Measurements from ENCODE around the gene PAX3. TPM values are rescaled to one million over a fixed set of nuclear protein-coding genes. Genes with fewer than 3 reads are reported as not detected.

Gene PAX3
- polyA plus RNA-seq, 3 donors, result not detected

DNA sequence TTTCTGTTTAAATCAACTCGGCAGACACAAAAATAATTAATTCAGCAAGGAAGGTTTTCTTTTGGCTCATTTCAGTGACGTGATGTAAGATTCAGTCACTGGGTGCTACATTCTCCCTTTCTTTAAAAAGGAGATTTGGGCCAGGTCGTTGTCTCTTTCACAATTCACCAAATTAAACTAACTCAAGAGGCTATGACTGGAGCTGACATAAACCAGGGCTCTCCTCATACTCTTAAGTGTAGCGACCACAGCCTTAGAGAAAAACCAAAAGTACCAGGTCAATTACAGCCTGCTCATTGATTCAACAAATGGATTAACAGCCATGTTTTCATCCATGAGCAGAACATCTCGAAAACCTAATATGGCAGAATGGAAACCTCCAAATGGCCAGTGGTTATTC lies 85.7 kb downstream of the PAX3 start:
- H3K36me3 ChIP-seq (replicated peaks in 1 of 2; ENCODE audit: control insufficient read depth in 1 of 2, insufficient read depth in 2 of 2, low read length in 2 of 2), result no peaks in the 10 kb centered on the region
- H3K27ac Mint-ChIP-seq, result no peak overlapping the region
- H3K4me3 Mint-ChIP-seq, result no peak overlapping the region
- H3K4me1 ChIP-seq (ENCODE audit: control insufficient read depth in 1 of 2, insufficient read depth in 2 of 2, low read length in 2 of 2), result no peaks in the 10 kb centered on the region
- H3K9me3 Mint-ChIP-seq, result peaks cover 0 to 1% (median 0%) of the 10 kb centered on the region in 7 donors
- 72% methylated on average over 3 of the region's 5 CpGs for WGBS (ENCODE audit: insufficient coverage)
- intact Hi-C loops (cut with micrococcal nuclease), result no loop called here
- no peak overlapping the region for H3K9ac ChIP-seq (ENCODE audit: insufficient read depth, low read length, poor library complexity, severe bottlenecking)
- no peak for DNase-seq
- no peaks in the 10 kb centered on the region for H3K9me3 ChIP-seq (replicated peaks in 1 of 2; ENCODE audit: control insufficient read depth in 1 of 2, insufficient read depth in 1 of 2, low read length in 2 of 2)
- no peaks in the 10 kb centered on the region for H3K36me3 Mint-ChIP-seq
- no peaks in the 10 kb centered on the region for H3K4me1 Mint-ChIP-seq
- H3K79me2 ChIP-seq (ENCODE audit: insufficient read depth, low read length), result no peaks in the 10 kb centered on the region
- H3K27ac ChIP-seq (ENCODE audit: low read depth in 1 of 2, low read length in 2 of 2), result no peak overlapping the region
- H3K4me3 ChIP-seq (replicated peaks in 1 of 3; ENCODE audit: low read depth in 2 of 3, low read length in 3 of 3), result no peak overlapping the region
- peaks cover 0 to 2% (median 0%) of the 10 kb centered on the region in 3 donors for H3K27me3 Mint-ChIP-seq (ENCODE audit: low read depth in 3 of 3)
- no peaks in the 10 kb centered on the region for H4K20me1 ChIP-seq (ENCODE audit: insufficient read depth, low read length)
- no peaks in the 10 kb centered on the region for H3K27me3 ChIP-seq (ENCODE audit: control insufficient read depth in 2 of 2, insufficient read depth in 2 of 2, low read length in 2 of 2)
- no peak overlapping the region for H2AFZ ChIP-seq (ENCODE audit: insufficient read depth, low read depth, low read length, poor library complexity, severe bottlenecking)
- TF ChIP-seq, protein P1, sequence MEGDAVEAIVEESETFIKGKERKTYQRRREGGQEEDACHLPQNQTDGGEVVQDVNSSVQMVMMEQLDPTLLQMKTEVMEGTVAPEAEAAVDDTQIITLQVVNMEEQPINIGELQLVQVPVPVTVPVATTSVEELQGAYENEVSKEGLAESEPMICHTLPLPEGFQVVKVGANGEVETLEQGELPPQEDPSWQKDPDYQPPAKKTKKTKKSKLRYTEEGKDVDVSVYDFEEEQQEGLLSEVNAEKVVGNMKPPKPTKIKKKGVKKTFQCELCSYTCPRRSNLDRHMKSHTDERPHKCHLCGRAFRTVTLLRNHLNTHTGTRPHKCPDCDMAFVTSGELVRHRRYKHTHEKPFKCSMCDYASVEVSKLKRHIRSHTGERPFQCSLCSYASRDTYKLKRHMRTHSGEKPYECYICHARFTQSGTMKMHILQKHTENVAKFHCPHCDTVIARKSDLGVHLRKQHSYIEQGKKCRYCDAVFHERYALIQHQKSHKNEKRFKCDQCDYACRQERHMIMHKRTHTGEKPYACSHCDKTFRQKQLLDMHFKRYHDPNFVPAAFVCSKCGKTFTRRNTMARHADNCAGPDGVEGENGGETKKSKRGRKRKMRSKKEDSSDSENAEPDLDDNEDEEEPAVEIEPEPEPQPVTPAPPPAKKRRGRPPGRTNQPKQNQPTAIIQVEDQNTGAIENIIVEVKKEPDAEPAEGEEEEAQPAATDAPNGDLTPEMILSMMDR (IDR thresholded peaks at IDR 0.05), result no peak
- H3K4me2 ChIP-seq (replicated peaks; ENCODE audit: extremely low read depth, low read length, poor library complexity, severe bottlenecking), result no peak overlapping the region

DNA sequence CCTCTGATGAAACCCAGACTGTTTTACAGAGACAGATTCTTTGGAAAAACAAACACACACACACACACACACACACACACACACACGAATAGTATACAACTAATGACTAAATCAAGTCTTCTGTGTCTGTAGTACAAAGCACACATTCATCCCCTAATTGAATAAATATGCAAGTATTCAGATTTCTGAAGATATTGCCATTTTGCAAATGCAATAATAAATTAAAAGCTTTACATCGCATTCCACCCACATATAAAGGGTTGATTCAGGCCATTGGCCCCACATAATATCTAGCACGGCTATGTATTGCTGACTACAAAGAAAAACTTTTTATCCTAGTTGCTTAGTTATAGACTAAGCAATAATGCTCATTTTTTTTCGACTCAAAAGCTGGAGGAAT lies 86.2 kb downstream of the PAX3 start:
- Histone ChIP-seq H3K4me2 (replicated peaks; ENCODE audit: extremely low read depth, low read length, poor library complexity, severe bottlenecking) (no peak overlapping the region), H3K4me1 (ENCODE audit: control insufficient read depth in 1 of 2, insufficient read depth in 2 of 2, low read length in 2 of 2) (no peaks in the 10 kb centered on the region), H3K79me2 (ENCODE audit: insufficient read depth, low read length) (no peaks in the 10 kb centered on the region), H3K9ac (ENCODE audit: insufficient read depth, low read length, poor library complexity, severe bottlenecking) (no peak overlapping the region), H3K27ac (ENCODE audit: low read depth in 1 of 2, low read length in 2 of 2) (no peak overlapping the region), H4K20me1 (ENCODE audit: insufficient read depth, low read length) (no peaks in the 10 kb centered on the region), H3K27me3 (ENCODE audit: control insufficient read depth in 2 of 2, insufficient read depth in 2 of 2, low read length in 2 of 2) (no peaks in the 10 kb centered on the region), H3K9me3 (replicated peaks in 1 of 2; ENCODE audit: control insufficient read depth in 1 of 2, insufficient read depth in 1 of 2, low read length in 2 of 2) (no peaks in the 10 kb centered on the region), H2AFZ (ENCODE audit: insufficient read depth, low read depth, low read length, poor library complexity, severe bottlenecking) (no peak overlapping the region), H3K36me3 (replicated peaks in 1 of 2; ENCODE audit: control insufficient read depth in 1 of 2, insufficient read depth in 2 of 2, low read length in 2 of 2) (no peaks in the 10 kb centered on the region), H3K4me3 (replicated peaks in 1 of 3; ENCODE audit: low read depth in 2 of 3, low read length in 3 of 3) (no peak overlapping the region)
- no CpG with 5 or more reads among the region's 4 CpGs for WGBS (ENCODE audit: insufficient coverage)
- Mint-ChIP-seq H3K27me3 (ENCODE audit: low read depth in 3 of 3) (peaks cover 0 to 2% (median 0%) of the 10 kb centered on the region in 3 donors), H3K4me1 (no peaks in the 10 kb centered on the region), H3K36me3 (no peaks in the 10 kb centered on the region), H3K27ac (no peak overlapping the region), H3K4me3 (no peak overlapping the region), H3K9me3 (peaks cover 0 to 1% (median 0%) of the 10 kb centered on the region in 7 donors)
- TF ChIP-seq, protein P1 (IDR thresholded peaks at IDR 0.05), result no peak
- intact Hi-C loops (cut with micrococcal nuclease), result no loop called here
- no peak for DNase-seq

Measured in CD14-positive monocyte (primary cell).